Immature natural killer cell (primary cell): ENCODE measurements around the gene NIT1. TPM values are rescaled to one million over a fixed set of nuclear protein-coding genes. Genes with fewer than 3 reads are reported as not detected.

ENCODE experiments used
- DNase-seq, 3 donors: peaks; one replicate each; pipeline ENCODE4 v3.0.0; 2022; ENCODE audit warnings: mixed read lengths in 1 of 3
- H3K27ac Mint-ChIP-seq, 6 donors: one replicate each; pipeline ENCODE4 v1.8.0; 2020; ENCODE audit warnings: mixed read lengths in 6 of 6, mild to moderate bottlenecking in 5 of 6, inconsistent platforms in 4 of 6, moderate library complexity in 3 of 6
- H3K27me3 Mint-ChIP-seq, 3 donors: one replicate each; pipeline ENCODE4 v1.8.0; 2020 to 2021; ENCODE audit warnings: low read depth in 3 of 3, mild to moderate bottlenecking in 3 of 3, mixed read lengths in 3 of 3, moderate library complexity in 3 of 3, inconsistent platforms in 1 of 3
- H3K36me3 Mint-ChIP-seq, 3 donors: one replicate each; pipeline ENCODE4 v1.8.0; 2020; ENCODE audit warnings: mixed read lengths in 3 of 3, inconsistent platforms in 2 of 3, mild to moderate bottlenecking in 2 of 3
- H3K4me1 Mint-ChIP-seq, 2 donors: one replicate each; pipeline ENCODE4 v1.8.0; 2020; ENCODE audit warnings: inconsistent platforms in 2 of 2, mild to moderate bottlenecking in 2 of 2, mixed read lengths in 2 of 2, moderate library complexity in 1 of 2
- H3K4me3 Mint-ChIP-seq, 5 donors: one replicate each; pipeline ENCODE4 v1.8.0; 2020; ENCODE audit warnings: mild to moderate bottlenecking in 5 of 5, mixed read lengths in 5 of 5, inconsistent platforms in 3 of 5, moderate library complexity in 3 of 5
- H3K9me3 Mint-ChIP-seq, 6 donors: one replicate each; pipeline ENCODE4 v1.8.0; 2020; ENCODE audit warnings: mild to moderate bottlenecking in 6 of 6, mixed read lengths in 6 of 6, inconsistent platforms in 4 of 6, moderate library complexity in 3 of 6
- polyA plus RNA-seq, 3 donors: library from polyadenylated mRNA; unstranded; fragments of 300-500 nt; fragmentation: Illumina TruSeq; gene quantifications; one replicate each; pipeline ENCODE4 v1.2.3, GENCODE V29; 2021

NIT1 gene
- polyA plus RNA-seq, 3 donors from 2014 or later, result 17.3 to 21.9 (median 18.2) TPM

DNA sequence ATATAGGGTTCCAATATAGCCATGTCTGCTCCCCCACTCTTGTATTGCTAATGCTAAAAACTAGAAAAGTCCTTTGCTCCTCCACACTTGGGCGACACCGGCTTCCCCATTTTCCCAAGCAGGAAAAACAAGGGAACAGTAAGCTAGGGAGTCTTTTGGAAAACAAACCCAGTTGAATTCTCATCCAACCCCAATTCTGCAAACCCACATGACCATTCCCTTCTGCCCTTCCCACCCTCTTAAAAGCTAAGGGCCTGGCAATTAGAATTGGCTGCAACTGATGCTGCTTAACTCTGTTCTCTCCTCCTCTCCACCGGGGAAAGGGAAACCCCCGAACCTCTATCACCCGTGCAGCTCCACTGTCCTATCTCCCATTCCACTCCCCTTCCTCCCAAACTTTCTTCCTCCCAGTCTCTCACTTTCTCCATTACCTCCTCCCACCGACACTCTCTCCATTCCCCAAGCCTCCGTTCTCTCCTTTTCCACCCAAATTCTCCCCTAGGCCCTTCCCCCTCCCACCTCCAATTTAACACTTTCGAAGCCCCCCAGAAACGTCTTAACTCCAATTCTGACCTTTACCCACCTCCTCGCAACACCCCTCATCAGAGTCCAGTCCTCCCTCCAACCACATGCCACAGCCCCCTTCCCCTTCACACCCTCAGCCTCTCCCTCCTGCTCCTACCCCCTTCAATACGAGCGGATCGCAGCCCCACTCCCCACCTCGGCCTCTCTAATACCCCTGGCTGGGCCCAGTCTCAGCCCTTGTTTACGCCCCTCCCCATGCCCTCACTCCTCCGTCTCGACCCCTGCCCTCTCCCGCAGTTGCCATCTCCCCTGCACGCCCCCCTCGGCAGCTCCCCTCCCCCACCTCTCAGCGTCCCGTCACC, 13.9 kb downstream of the NIT1 start:
- Mint-ChIP-seq H3K9me3 (no peaks in the 10 kb centered on the region), H3K36me3 (peaks cover under 1 to 12% (median 7%) of the 10 kb centered on the region in 3 donors), H3K4me1 (peaks cover 23 to 46% of the 10 kb centered on the region in 2 donors), H3K4me3 (no peak overlapping the region), H3K27ac (peak overlapping the region in 3 of 6 donors; percentile 83 to 98 (median 97)), H3K27me3 (peaks cover 5 to 10% (median 7%) of the 10 kb centered on the region in 3 donors)
- peak in 1 of 3 donors; percentile 12 for DNase-seq

DNA sequence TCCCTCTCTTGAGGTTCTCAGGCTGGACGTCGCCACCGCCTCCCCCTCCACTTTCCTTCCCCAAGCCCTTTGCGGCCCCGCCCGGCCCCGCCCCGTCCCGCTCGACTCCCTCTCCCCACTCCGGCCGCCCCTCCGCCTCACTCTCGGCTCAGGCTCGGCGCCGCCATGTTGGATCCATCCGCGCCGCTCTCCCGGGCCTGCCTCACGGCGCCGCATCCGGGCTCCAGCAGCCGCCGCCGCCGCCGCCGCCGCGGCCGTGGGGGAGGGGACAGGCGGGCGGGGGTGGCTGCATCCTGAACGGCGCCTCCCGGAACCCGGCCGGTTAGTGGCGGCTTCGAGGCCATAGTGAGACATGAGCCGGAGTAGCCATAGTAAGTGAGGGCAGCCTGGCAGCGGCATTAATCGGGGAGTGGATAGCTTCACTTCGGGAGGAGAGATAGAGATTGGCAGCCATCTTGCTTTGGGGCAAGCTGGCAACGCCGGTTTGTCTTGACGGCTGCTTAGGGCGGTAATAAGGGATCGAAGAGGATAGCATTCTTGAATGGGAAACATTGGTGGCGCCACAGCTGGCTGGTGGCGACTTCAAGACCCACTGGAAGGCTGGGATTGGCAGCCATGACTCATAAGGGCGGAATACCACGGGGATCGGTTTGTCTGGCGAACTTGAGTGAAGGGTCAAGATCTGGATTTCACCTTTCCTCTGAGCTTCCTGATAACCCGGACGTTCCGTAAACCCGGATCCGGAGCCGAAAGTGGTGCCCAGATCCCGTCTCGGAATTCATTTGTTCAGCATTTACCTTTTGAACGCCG, 14.7 kb downstream of the NIT1 start, which contains the start of gene DEDD:
TSS of gene DEDD (minus strand) at position 258 of the 810 bp plus-strand sequence. CDS start 8,205 bp downstream, outside the sequence.
- no peak within 1 kb of the TSS for H3K4me3 Mint-ChIP-seq
- peaks cover 20 to 39% of the 10 kb centered on the region in 2 donors for H3K4me1 Mint-ChIP-seq
- H3K27ac Mint-ChIP-seq, result peak within 1 kb of the TSS in 3 of 6 donors; percentile 83 to 98 (median 97)
- peaks cover 5 to 10% (median 7%) of the 10 kb centered on the region in 3 donors for H3K27me3 Mint-ChIP-seq
- peak; percentile 89 to 91 (median 90) for DNase-seq
- no peaks in the 10 kb centered on the region for H3K9me3 Mint-ChIP-seq
- H3K36me3 Mint-ChIP-seq, result peaks cover 0 to 6% (median 3%) of the 10 kb centered on the region in 3 donors

DNA sequence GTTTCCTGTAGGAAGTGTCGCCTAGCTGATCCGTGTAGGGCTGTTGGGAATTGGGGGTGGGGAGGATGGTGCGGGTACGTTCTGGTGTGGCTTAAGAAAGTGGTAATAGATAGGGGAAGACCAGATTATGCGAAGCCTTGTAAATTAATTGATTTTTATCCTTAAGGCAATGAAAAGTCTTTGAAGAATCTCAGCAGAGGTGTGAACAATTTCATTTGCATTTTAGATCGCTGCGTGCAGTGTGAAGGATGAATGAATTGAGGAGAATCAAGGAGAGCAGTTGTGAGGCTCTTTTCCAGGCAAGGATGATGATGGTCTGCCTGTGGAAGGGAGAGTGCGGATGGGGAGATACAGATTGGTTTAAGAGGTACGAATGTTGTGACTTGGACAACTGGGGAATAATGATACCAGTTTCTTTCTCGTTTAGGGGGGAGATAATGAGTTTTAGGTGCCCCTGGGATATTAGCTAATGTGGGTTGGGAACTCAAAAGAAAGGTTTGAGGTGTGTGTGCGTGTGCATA, 15.4 kb downstream of the NIT1 start:
- no peak overlapping the region for H3K4me3 Mint-ChIP-seq
- DNase-seq, result no peak
- H3K36me3 Mint-ChIP-seq, result peaks cover 0 to 7% (median 0%) of the 10 kb centered on the region in 3 donors
- H3K27me3 Mint-ChIP-seq, result peaks cover 5 to 10% (median 7%) of the 10 kb centered on the region in 3 donors
- H3K4me1 Mint-ChIP-seq, result peaks cover 19 to 35% of the 10 kb centered on the region in 2 donors
- H3K9me3 Mint-ChIP-seq, result no peaks in the 10 kb centered on the region
- no peak overlapping the region for H3K27ac Mint-ChIP-seq

DNA sequence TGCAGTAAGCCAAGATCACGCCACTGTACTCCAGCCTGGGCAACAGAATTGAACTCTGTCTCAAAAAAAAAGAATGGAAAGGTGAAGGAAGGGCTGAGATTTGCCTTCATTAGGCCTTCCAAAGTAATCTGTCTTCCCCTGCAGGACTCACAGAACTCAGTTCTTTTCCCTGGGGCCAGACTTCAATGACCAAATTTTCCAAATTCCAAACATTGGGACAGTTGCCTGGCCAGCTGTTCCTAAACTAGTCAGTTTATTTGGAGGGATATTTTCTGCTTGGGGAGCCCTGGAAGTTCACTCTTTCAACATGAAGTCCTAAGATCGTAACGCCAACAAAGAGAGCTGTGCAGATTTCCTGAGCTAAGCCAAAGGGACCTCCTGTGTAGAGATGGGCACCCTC, 20.0 kb downstream of the NIT1 start:
- DNase-seq, result no peak
- Mint-ChIP-seq H3K36me3 (peaks cover 0 to 6% (median 0%) of the 10 kb centered on the region in 3 donors), H3K9me3 (no peaks in the 10 kb centered on the region), H3K27ac (no peak overlapping the region), H3K4me3 (no peak overlapping the region), H3K4me1 (peaks cover 3 to 10% of the 10 kb centered on the region in 2 donors), H3K27me3 (peaks cover 0 to 2% (median 0%) of the 10 kb centered on the region in 3 donors)

DNA sequence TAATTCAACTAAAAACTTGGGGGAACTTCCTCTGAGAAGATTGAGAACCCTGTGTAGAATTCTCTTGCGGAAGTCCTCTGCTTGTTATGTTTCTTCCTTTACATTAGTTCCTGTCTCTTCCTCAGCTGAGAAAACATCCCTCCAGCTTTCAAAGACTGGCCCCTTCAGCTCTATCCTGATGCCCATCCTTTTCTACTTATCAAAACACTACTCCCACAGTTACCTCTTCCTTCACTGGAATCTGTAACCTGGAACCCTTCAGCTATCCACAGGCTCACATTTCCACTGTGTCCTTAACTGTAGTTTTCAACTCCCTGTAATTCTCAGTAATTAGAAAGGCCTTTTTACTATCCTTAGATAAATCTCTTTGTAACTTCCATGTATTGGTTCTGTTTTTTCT, 20.5 kb downstream of the NIT1 start:
- peaks cover 0 to 6% (median 0%) of the 10 kb centered on the region in 3 donors for H3K36me3 Mint-ChIP-seq
- H3K27ac Mint-ChIP-seq, result peak overlapping the region in 2 of 6 donors; percentile 12 to 31
- H3K4me1 Mint-ChIP-seq, result peaks cover 3 to 10% of the 10 kb centered on the region in 2 donors
- H3K9me3 Mint-ChIP-seq, result no peaks in the 10 kb centered on the region
- peaks cover 0 to 2% (median 0%) of the 10 kb centered on the region in 3 donors for H3K27me3 Mint-ChIP-seq
- no peak for DNase-seq
- no peak overlapping the region for H3K4me3 Mint-ChIP-seq

DNA sequence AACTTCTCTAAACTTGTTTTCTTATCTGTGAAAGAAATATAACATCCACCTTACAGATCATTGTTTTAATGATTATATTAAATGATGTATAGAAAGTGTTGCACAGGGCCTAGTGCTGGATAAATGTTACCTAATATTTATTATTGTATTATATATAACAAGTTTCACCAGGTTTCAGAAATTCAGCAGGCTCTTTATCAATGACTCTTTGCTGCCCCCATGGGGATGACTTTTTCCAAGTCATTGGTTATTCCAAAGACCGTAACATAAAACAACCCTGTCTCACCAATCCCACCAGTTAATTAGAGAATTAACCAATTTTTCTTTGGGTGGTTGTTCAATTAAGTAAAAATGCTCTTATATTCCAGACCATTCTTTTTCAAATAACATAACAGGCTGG, 21.9 kb downstream of the NIT1 start:
- H3K36me3 Mint-ChIP-seq, result peaks cover 0 to 6% (median 0%) of the 10 kb centered on the region in 3 donors
- H3K27me3 Mint-ChIP-seq, result peaks cover 0 to 2% (median 0%) of the 10 kb centered on the region in 3 donors
- peak in 2 of 3 donors; percentile 26 to 38 for DNase-seq
- no peak overlapping the region for H3K27ac Mint-ChIP-seq
- no peaks in the 10 kb centered on the region for H3K9me3 Mint-ChIP-seq
- no peak overlapping the region for H3K4me3 Mint-ChIP-seq
- H3K4me1 Mint-ChIP-seq, result peaks cover 3 to 10% of the 10 kb centered on the region in 2 donors

DNA sequence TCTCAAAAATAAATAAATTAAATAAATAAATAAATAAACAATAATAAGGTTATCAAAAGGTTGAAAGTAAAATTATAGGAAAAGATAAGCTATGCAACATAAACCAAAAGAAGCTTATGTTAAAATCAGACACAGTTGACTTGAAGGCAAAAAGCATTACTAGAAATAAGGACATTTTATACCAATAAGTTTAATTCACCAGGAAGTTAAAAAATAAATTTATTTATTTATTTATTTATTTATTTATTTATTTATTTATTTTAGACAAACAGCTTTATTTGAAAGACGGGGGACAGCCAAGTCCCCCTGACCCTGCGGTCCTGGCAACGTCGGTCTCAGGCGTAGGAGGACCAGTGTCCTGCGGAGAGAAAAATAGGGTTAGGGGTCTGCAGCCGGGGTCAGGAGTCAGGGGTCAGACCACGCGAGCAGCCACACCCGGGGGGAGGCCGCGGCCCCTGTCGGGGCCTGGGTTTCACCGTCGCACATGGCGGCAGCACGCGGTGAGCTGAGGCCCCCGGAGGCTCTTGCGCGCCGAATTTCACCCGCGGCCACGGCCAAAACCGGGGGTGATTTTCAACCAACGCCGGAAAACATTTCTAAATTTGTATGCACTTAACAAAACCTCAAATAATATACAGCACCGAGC, 23.0 kb downstream of the NIT1 start:
- H3K27me3 Mint-ChIP-seq, result peaks cover 0 to 2% (median 0%) of the 10 kb centered on the region in 3 donors
- peaks cover 0 to 6% (median 0%) of the 10 kb centered on the region in 3 donors for H3K36me3 Mint-ChIP-seq
- peaks cover 0 to 5% of the 10 kb centered on the region in 2 donors for H3K4me1 Mint-ChIP-seq
- no peak for DNase-seq
- no peak overlapping the region for H3K4me3 Mint-ChIP-seq
- H3K9me3 Mint-ChIP-seq, result no peaks in the 10 kb centered on the region
- no peak overlapping the region for H3K27ac Mint-ChIP-seq

DNA sequence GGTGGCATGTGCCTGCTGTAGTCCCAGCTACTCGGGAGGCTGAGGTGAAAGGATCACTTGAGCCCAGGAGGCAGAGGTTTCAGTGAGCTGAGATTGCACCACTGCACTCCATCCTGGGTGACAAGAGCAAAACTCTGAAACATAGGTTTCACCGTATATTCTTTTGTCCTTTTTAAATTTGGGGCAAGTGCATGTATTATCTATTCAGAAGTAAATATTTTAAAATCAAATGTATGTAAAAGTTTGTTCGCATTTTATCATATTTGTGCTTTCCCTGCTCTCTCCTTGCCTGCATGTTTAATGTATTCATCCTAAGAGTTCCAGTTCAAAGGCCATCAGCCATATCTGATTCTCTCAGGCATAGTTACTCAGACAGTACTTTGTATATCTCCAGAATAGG, 27.9 kb downstream of the NIT1 start:
- no peaks in the 10 kb centered on the region for H3K4me1 Mint-ChIP-seq

DNA sequence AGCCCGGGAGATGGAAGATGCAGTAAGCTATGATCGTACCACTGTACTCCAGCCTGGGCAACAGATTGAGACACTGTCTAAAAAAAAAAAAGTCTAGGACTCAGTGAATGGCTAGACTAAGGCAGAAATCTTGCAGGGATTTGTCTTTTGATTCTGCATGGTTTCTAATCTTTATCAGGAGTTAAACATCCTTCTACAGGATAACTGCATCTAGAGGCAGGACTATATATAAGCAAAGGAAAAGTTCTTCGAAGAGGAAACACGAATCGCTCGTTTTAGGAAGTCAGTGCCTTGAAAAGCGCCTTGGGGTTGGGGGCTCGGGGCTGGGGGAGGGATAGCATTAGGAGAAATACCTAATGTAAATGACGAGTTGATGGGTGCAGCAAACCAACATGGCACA, 35.3 kb downstream of the NIT1 start:
- Mint-ChIP-seq H3K9me3 (no peaks in the 10 kb centered on the region), H3K36me3 (peaks cover 0 to 19% (median 10%) of the 10 kb centered on the region in 3 donors), H3K27ac (peak overlapping the region; percentile 89 to 100 (median 100)), H3K4me1 (peaks cover 23 to 37% of the 10 kb centered on the region in 2 donors), H3K27me3 (peaks cover 4 to 11% (median 5%) of the 10 kb centered on the region in 3 donors), H3K4me3 (peak overlapping the region; percentile 81 to 100 (median 99))
- no peak for DNase-seq

More for the DNA sequence above, 27.9 kb downstream of the NIT1 start:
- Mint-ChIP-seq H3K4me3 (no peak overlapping the region), H3K27me3 (peaks cover 0 to 1% (median 0%) of the 10 kb centered on the region in 3 donors), H3K9me3 (no peaks in the 10 kb centered on the region), H3K27ac (no peak overlapping the region), H3K36me3 (no peaks in the 10 kb centered on the region)
- no peak for DNase-seq

DNA sequence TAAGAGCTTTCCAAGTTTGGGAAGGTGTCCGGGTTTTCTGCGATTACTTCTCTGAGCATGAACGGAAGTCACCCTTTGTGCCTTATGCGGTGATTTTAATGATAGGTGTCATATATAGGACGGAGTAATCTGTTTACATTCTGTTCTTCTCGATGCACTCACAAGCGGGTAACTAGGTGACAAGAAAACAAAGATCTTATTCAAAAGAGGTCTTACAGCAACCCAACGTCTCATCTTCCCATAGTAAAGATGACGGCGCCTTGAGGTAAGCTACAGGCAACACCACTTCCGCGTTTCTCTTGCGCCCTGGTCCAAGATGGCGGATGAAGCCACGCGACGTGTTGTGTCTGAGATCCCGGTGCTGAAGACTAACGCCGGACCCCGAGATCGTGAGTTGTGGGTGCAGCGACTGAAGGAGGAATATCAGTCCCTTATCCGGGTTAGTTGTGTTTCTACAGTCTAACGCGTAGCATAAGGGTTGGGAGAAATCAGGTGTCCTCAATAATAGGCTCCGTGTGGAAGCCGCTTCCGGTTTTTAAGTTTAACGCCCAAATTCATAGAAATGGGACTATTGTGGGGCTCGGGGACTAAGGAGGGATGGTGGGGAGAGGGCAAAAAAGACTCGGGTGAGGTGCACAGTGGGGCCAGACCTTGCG, 35.9 kb downstream of the NIT1 start, which contains the start of gene UFC1:
TSS of gene UFC1 (plus strand) at position 297 of the 656 bp plus-strand sequence. CDS start at position 317, 20 bp downstream.
- H3K9me3 Mint-ChIP-seq, result no peaks in the 10 kb centered on the region
- peak within 1 kb of the TSS; percentile 98 to 100 (median 100) for H3K4me3 Mint-ChIP-seq
- H3K36me3 Mint-ChIP-seq, result peaks cover 0 to 19% (median 10%) of the 10 kb centered on the region in 3 donors
- peaks cover 4 to 11% (median 5%) of the 10 kb centered on the region in 3 donors for H3K27me3 Mint-ChIP-seq
- H3K4me1 Mint-ChIP-seq, result peaks cover 28 to 43% of the 10 kb centered on the region in 2 donors
- peak within 1 kb of the TSS; percentile 99 to 100 (median 100) for H3K27ac Mint-ChIP-seq
- DNase-seq, result peak; percentile 83 to 89 (median 86)

DNA sequence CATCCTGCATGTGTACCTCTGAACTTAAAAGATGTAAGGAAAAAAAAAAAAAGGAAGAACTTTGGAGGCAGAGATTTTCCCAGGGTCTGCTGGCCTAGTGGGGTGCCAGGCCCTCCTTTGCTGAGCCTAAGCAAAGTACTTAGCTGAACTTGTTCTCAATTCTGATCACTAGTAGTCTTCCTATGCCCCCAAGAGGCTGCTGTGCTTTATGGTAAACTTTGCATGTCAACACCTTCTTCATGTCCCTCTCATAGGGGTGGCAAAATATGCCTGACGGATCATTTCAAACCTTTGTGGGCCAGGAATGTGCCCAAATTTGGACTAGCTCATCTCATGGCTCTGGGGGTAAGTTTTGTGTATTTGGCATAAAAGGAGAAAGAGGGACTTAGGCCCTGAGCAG, 40.0 kb downstream of the NIT1 start:
- Mint-ChIP-seq H3K4me1 (peaks cover 56 to 76% of the 10 kb centered on the region in 2 donors), H3K36me3 (peaks cover 0 to 20% (median 10%) of the 10 kb centered on the region in 3 donors), H3K4me3 (peak overlapping the region; percentile 7 to 95 (median 91)), H3K27me3 (peaks cover 5 to 13% (median 8%) of the 10 kb centered on the region in 3 donors), H3K9me3 (no peaks in the 10 kb centered on the region), H3K27ac (peak overlapping the region; percentile 83 to 96 (median 92))
- no peak for DNase-seq

DNA sequence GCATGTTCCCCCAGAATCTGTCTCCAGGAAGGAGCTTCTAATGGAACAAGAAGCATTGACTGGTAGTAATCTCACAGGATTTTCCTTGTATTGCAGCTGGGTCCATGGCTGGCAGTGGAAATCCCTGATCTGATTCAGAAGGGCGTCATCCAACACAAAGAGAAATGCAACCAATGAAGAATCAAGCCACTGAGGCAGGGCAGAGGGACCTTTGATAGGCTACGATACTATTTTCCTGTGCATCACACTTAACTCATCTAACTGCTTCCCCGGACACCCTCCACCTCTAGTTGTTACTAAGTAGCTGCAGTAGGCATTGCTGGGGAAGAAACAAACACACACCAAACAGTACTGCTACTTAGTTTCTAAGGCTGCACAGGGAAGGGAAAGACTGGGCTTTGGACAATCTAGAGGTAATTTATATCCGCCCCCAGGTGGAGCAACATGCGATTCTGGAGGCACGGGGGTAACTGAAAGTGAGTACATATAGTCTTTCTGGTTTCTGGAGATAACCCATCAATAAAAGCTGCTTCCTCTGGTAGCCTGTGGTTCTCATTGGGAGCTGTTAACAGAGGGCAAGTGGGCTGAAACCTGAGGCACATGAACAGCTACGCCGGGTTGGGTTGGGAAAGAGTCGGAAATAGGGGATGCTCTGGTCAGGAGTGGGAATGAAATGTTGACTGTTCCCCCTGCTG, 40.6 kb downstream of the NIT1 start:
- Mint-ChIP-seq H3K9me3 (no peaks in the 10 kb centered on the region), H3K36me3 (peaks cover 0 to 25% (median 10%) of the 10 kb centered on the region in 3 donors), H3K4me1 (peaks cover 54 to 77% of the 10 kb centered on the region in 2 donors), H3K27me3 (peaks cover 7 to 14% (median 8%) of the 10 kb centered on the region in 3 donors), H3K27ac (peak overlapping the region; percentile 83 to 96 (median 92)), H3K4me3 (peak overlapping the region; percentile 90 to 95 (median 93))
- no peak for DNase-seq
